ENCODE results near the gene TUSC2.

DNA sequence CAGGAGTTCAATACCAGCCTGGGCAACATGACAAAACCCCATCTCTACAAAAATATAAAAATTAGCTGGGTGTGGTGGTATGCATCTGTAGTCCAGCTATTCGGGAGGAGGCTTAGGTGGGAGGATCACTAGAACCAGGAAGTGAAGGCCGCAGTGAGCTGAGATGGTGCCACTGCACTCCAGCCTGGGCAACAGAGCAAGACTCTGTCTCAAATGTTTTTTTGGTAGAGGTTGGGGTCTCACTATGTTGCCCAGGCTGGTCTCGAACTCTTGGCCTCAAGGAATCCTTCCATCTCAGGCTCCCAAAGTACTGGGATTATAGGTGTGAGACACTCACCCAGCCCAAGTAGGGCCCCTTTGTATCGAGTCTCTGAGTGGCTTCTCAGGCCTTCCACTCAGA lies 33.9 kb downstream of the TUSC2 start:
- TF ChIP-seq, protein P1, sequence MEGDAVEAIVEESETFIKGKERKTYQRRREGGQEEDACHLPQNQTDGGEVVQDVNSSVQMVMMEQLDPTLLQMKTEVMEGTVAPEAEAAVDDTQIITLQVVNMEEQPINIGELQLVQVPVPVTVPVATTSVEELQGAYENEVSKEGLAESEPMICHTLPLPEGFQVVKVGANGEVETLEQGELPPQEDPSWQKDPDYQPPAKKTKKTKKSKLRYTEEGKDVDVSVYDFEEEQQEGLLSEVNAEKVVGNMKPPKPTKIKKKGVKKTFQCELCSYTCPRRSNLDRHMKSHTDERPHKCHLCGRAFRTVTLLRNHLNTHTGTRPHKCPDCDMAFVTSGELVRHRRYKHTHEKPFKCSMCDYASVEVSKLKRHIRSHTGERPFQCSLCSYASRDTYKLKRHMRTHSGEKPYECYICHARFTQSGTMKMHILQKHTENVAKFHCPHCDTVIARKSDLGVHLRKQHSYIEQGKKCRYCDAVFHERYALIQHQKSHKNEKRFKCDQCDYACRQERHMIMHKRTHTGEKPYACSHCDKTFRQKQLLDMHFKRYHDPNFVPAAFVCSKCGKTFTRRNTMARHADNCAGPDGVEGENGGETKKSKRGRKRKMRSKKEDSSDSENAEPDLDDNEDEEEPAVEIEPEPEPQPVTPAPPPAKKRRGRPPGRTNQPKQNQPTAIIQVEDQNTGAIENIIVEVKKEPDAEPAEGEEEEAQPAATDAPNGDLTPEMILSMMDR (IDR thresholded peaks at IDR 0.05; ENCODE audit: insufficient read depth, low read depth, low read length) = no peak
- no peak for TF ChIP-seq EZH2 (IDR thresholded peaks at IDR 0.05; ENCODE audit: insufficient read depth, low read length)
